ENCODE results near the gene DNAJC5.

The DNAJC5 gene

DNA sequence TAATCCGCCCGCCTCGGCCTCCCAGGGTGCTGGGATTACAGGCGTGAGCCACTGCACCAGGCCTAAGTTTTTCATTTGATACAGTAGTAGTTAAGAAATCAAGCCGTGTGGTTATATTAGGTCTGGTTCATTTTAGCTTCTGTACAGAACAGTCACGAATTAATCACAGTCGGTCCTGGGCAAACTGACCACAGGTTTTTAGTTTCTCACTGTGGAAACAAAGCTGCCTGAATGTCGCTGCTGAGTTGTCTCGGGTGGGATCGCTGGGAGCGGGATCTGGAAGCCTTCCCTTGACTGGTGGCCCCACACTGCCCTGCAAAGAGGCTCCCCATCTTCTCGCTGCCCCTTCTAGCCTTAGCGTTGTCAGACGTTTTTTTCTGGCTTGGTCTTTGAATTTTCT, 42.7 kb downstream of the DNAJC5 start:
- ATAC-seq = no peak
- TF ChIP-seq, protein P1, sequence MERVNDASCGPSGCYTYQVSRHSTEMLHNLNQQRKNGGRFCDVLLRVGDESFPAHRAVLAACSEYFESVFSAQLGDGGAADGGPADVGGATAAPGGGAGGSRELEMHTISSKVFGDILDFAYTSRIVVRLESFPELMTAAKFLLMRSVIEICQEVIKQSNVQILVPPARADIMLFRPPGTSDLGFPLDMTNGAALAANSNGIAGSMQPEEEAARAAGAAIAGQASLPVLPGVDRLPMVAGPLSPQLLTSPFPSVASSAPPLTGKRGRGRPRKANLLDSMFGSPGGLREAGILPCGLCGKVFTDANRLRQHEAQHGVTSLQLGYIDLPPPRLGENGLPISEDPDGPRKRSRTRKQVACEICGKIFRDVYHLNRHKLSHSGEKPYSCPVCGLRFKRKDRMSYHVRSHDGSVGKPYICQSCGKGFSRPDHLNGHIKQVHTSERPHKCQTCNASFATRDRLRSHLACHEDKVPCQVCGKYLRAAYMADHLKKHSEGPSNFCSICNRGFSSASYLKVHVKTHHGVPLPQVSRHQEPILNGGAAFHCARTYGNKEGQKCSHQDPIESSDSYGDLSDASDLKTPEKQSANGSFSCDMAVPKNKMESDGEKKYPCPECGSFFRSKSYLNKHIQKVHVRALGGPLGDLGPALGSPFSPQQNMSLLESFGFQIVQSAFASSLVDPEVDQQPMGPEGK (CRISPR knock-in tag; IDR thresholded peaks at IDR 0.05; ENCODE audit: borderline replicate concordance) = no peak
- TF ChIP-seq GLIS3 (CRISPR knock-in tag; IDR thresholded peaks at IDR 0.05) (no peak), ESRRG (CRISPR knock-in tag; IDR thresholded peaks at IDR 0.05) (no peak), POU6F1 (CRISPR knock-in tag; IDR thresholded peaks at IDR 0.05; ENCODE audit: borderline replicate concordance, low read depth) (no peak), OSR1 (CRISPR knock-in tag; IDR thresholded peaks at IDR 0.05) (no peak), ZFP3 (CRISPR knock-in tag; IDR thresholded peaks at IDR 0.05) (no peak), ZNF565 (CRISPR knock-in tag; conservative IDR thresholded peaks at IDR 0.05; ENCODE audit: low read depth) (no peak), ZC3H10 (CRISPR knock-in tag; IDR thresholded peaks at IDR 0.05) (no peak), ZNF8 (CRISPR knock-in tag; IDR thresholded peaks at IDR 0.05) (no peak)
- TF ChIP-seq, protein P2, sequence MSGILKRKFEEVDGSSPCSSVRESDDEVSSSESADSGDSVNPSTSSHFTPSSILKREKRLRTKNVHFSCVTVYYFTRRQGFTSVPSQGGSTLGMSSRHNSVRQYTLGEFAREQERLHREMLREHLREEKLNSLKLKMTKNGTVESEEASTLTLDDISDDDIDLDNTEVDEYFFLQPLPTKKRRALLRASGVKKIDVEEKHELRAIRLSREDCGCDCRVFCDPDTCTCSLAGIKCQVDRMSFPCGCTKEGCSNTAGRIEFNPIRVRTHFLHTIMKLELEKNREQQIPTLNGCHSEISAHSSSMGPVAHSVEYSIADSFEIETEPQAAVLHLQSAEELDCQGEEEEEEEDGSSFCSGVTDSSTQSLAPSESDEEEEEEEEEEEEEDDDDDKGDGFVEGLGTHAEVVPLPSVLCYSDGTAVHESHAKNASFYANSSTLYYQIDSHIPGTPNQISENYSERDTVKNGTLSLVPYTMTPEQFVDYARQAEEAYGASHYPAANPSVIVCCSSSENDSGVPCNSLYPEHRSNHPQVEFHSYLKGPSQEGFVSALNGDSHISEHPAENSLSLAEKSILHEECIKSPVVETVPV (CRISPR knock-in tag; IDR thresholded peaks at IDR 0.05) = no peak

DNA sequence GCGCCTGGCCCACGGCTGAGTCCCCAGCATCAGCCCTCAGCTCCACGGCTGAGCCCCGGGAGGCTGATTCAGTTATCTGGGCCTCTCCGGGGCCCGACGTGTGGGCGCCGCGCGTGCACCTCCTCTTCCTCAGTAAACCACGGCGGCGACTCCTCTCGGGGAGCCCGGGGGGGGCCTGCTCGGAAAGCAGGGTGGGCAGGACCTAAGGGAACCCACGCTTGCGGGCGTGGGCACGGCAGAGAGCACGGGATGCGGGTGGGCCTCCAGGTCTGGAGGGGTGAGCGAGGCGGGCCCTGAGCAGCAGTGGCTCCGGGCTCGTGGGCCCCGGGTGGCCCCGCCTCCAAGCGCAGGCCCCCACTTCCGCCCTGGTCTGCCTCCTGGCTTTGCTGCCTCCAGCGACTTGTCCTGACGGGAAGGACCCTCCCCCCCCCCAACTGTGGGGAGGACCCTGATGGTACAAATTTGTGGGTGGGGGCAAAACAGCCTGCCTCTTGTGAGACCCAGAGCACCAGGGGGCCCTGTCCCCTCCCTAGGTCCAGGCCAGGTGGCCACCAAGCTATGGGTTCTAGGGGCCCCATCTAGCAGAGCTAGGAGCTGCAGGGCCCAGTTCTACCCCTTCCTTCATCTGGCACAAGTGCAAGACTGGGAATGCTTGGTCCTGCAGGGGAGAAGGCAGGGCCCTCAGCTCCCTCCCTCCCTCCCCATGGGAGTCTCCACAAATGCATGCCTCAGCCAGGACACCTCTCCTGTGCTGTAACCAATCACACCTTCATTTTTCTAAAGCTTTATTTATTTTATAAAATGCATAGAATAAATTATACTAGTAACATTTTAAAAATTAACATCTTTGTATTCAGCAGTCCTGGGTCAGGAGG, 44.4 kb downstream of the DNAJC5 start:
- TF ChIP-seq RARB (CRISPR knock-in tag; IDR thresholded peaks at IDR 0.05) (no peak), OSR1 (CRISPR knock-in tag; IDR thresholded peaks at IDR 0.05) (no peak), ZFP30 (CRISPR knock-in tag; IDR thresholded peaks at IDR 0.05) (no peak), CSDC2 (CRISPR knock-in tag; IDR thresholded peaks at IDR 0.05) (no peak), BACH2 (CRISPR knock-in tag; IDR thresholded peaks at IDR 0.05; ENCODE audit: borderline replicate concordance) (no peak), ZNF8 (CRISPR knock-in tag; IDR thresholded peaks at IDR 0.05) (no peak), ARNTL (CRISPR knock-in tag; IDR thresholded peaks at IDR 0.05; ENCODE audit: borderline replicate concordance, low read depth) (no peak), POU6F1 (CRISPR knock-in tag; IDR thresholded peaks at IDR 0.05; ENCODE audit: borderline replicate concordance, low read depth) (no peak), SNAI2 (CRISPR knock-in tag; IDR thresholded peaks at IDR 0.05) (no peak), CREB5 (CRISPR knock-in tag; IDR thresholded peaks at IDR 0.05; ENCODE audit: low read depth) (no peak), ZFP3 (CRISPR knock-in tag; IDR thresholded peaks at IDR 0.05) (no peak), PPARA (CRISPR knock-in tag; IDR thresholded peaks at IDR 0.05; ENCODE audit: borderline replicate concordance) (no peak)
- TF ChIP-seq, protein P1 (CRISPR knock-in tag; IDR thresholded peaks at IDR 0.05; ENCODE audit: borderline replicate concordance) = no peak
- TF ChIP-seq, protein P2 (CRISPR knock-in tag; IDR thresholded peaks at IDR 0.05) = no peak
- ATAC-seq = no peak

Data from SK-N-SH treated with all-trans-retinoic acid at 6 μM for 48 hours (cell line).